GM19468 (cell line): ENCODE data around the gene IFIT1.
"Not testable (repeated sequence)": the region's sequence is repeated elsewhere in the genome, so short reads cannot be mapped to it uniquely, and the experiment has no call there.

Experiments used
- ATAC-seq: cut with Tn5 transposase; IDR thresholded peaks from one replicate; pipeline ENCODE4 v1.9.1; 2021; ENCODE audit warnings: mild to moderate bottlenecking, moderate library complexity, moderate number of reproducible peaks; ENCODE audit not compliant: unreplicated experiment; ENCODE audit errors: extremely low read depth

Gene IFIT1

GRCh38 chr10:89426230-89426868 lies 33.9 kb downstream of the IFIT1 start:
- ATAC-seq, result no peak

DNA sequence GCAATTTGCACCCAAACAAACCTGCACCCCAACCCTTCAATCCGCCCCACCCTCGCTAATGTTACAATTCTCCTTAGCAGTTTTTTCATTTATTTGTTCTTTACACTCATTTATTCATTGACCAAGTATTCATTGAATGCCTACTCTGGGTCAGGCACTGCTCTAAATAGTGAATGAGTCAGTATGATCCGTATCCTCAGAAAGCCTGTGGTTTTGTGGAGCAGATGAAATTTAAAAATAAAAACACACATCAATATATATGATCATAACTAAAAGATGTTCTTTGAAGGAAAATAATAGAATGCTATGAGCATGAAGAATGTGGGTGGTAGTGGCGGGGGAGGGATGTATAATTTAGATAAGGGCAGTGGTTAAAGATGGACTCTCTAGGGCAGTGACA lies 35.2 kb downstream of the IFIT1 start:
- no peak for ATAC-seq

- ATAC-seq, result no peak
These were observed 36.5 kb downstream of the IFIT1 start for GRCh38 chr10:89428877-89429276.

- no peak for ATAC-seq
These were observed 39.6 kb downstream of the IFIT1 start for GRCh38 chr10:89431977-89432376.

DNA sequence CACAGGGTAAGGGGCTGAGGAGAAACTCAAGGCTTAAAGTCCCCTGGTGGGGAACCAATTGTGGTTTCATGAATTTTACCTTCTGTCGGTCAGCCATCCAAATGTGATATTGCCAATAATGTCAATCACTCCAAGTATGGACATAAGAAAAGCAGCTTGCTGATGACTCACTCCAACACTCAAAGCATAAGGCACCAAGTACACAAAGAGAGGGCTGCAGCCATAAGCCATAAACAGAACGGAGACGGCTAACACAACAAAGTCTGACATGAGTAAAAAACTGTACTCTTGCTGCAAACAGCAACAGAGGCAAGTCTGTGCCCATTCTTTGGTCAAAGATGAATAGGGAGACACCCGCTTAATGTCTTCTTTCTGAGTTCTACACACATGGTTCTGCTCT lies 46.1 kb downstream of the IFIT1 start:
- no peak for ATAC-seq

GRCh38 chr10:89440226-89441009 lies 48.0 kb downstream of the IFIT1 start:
- ATAC-seq, result no peak

GRCh38 chr10:89442289-89442688 lies 49.9 kb downstream of the IFIT1 start:
- no peak for ATAC-seq

GRCh38 chr10:89444819-89445218 lies 52.4 kb downstream of the IFIT1 start:
- not testable (repeated sequence) for ATAC-seq

DNA sequence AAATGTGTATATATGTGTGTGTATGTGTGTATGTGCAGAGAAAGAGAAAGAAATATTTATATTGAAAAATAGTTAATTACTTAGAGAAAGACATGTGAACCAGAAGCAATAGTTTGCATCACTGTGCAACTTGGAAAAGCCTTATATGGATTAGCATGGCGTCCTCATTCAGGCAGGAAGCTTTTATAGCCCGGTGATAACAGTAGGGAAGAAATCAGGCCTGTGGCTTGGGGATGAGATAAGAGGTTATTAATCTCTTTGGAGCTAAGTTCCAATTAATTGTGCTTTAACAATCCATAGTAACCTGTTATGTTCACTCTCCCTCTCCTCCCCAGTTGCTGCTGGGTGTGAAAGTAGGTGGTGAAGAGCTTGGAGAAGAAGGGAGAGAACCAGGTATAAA lies 58.5 kb downstream of the IFIT1 start:
- no peak for ATAC-seq

GRCh38 chr10:89452193-89452592 lies 59.8 kb downstream of the IFIT1 start:
- ATAC-seq, result no peak

GRCh38 chr10:89454561-89455347 lies 62.3 kb downstream of the IFIT1 start:
- ATAC-seq, result no peak
